OCI-LY7 (cell line): ENCODE data around the gene HMCN1.

Experiments
- EZH2phosphoT487 ChIP-seq: fragments of 200-600 bp; sonication (generic); IDR thresholded peaks from 2 replicates; pipeline ENCODE4 v1.6.1; 2018; ENCODE audit warnings: low read depth, borderline replicate concordance, mild to moderate bottlenecking, mixed run types, antibody characterized with exemption, low read length, moderate library complexity, mixed read lengths
- TF ChIP-seq, protein P1 (sequence below): fragments of 200-600 bp; sonication (generic); conservative IDR thresholded peaks from 2 replicates; pipeline ENCODE4 v1.5.1; 2014; ENCODE audit warnings: mild to moderate bottlenecking, antibody characterized with exemption, low read length, moderate library complexity, mixed read lengths

DNA sequence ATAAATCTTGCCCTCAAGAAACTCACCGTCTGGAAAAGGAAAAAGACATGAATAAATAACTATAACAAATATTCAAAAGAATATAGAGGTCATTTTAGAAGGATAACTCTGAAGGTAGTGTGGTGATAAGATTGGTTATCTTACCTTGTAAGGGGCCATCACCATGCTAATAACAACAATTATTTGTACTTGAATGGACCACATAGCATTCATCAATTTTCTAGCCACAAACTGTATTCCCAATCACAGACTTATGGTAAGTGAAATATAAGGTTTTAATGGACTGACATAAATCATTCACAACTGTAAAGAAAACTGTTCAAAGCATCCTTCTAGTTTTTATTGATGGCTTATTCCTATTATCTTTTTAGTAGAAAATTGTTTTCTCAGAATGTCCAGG is 57.8 kb downstream of the HMCN1 start:
- TF ChIP-seq, protein P1, sequence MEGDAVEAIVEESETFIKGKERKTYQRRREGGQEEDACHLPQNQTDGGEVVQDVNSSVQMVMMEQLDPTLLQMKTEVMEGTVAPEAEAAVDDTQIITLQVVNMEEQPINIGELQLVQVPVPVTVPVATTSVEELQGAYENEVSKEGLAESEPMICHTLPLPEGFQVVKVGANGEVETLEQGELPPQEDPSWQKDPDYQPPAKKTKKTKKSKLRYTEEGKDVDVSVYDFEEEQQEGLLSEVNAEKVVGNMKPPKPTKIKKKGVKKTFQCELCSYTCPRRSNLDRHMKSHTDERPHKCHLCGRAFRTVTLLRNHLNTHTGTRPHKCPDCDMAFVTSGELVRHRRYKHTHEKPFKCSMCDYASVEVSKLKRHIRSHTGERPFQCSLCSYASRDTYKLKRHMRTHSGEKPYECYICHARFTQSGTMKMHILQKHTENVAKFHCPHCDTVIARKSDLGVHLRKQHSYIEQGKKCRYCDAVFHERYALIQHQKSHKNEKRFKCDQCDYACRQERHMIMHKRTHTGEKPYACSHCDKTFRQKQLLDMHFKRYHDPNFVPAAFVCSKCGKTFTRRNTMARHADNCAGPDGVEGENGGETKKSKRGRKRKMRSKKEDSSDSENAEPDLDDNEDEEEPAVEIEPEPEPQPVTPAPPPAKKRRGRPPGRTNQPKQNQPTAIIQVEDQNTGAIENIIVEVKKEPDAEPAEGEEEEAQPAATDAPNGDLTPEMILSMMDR: no peak
- TF ChIP-seq EZH2phosphoT487: no peak
